SU-DHL-6 (cell line): ENCODE measurements around the gene S100A4.

ENCODE experiments used
- CTCF ChIP-seq: fragments of 200-600 bp; sonication (generic); IDR thresholded peaks from one replicate; pipeline ENCODE4 v1.5.1; 2017; ENCODE audit warnings: antibody characterized with exemption, mild to moderate bottlenecking, low read length, moderate library complexity; ENCODE audit not compliant: insufficient read depth, poor library complexity, severe bottlenecking
- EZH2phosphoT487 ChIP-seq: fragments of 200-600 bp; sonication (generic), shearing (Covaris generic); conservative IDR thresholded peaks from 2 replicates; pipeline ENCODE4 v1.6.1; 2018; ENCODE audit warnings: mild to moderate bottlenecking, antibody characterized with exemption, low read length, moderate library complexity, mixed read lengths

- TF ChIP-seq CTCF (no peak), EZH2phosphoT487 (no peak)
These were observed 40.7 kb upstream of the S100A4 start for GRCh38 chr1:153586347-153586746.
